SJCRH30 (cell line): ENCODE measurements around the gene CTPS2. TPM values are rescaled to one million over a fixed set of nuclear protein-coding genes. Genes with fewer than 3 reads are reported as not detected.
"Not testable (repeated sequence)": the region's sequence is repeated elsewhere in the genome, so short reads cannot be mapped to it uniquely, and the experiment has no call there.

ENCODE experiments used
- DNase-seq, 2 experiments: peaks; one replicate each; pipeline ENCODE4 v3.0.0-alpha.2; 2015 to 2020
- H3K27ac ChIP-seq: fragments of 250-450 bp; sonication (Bioruptor Pico); 2 replicates; pipeline ENCODE4 v1.5.1; 2020; ENCODE audit warnings: mild to moderate bottlenecking, moderate library complexity
- H3K27me3 ChIP-seq: fragments of 250-450 bp; sonication (Bioruptor Pico); 2 replicates; pipeline ENCODE4 v1.5.1; 2020; ENCODE audit warnings: mild to moderate bottlenecking, moderate library complexity
- H3K36me3 ChIP-seq: fragments of 250-450 bp; sonication (Bioruptor Pico); 2 replicates; pipeline ENCODE4 v1.5.1; 2020; ENCODE audit warnings: mild to moderate bottlenecking, moderate library complexity
- H3K4me1 ChIP-seq: fragments of 250-450 bp; sonication (Bioruptor Pico); 2 replicates; pipeline ENCODE4 v1.5.1; 2020; ENCODE audit warnings: mild to moderate bottlenecking, moderate library complexity
- H3K4me3 ChIP-seq: fragments of 250-450 bp; sonication (Bioruptor Pico); 2 replicates; pipeline ENCODE4 v1.5.1; 2020; ENCODE audit warnings: mild to moderate bottlenecking, moderate library complexity
- H3K9me3 ChIP-seq: fragments of 250-450 bp; sonication (Bioruptor Pico); replicated peaks from 2 replicates; pipeline ENCODE4 v1.5.1; 2020; ENCODE audit warnings: mild to moderate bottlenecking, moderate library complexity
- total RNA-seq: library from RNA; depleted of rRNA; stranded (reverse); fragments of >200 nt; shearing (Covaris generic); gene quantifications from 2 replicates; pipeline ENCODE4 v1.2.3, GENCODE V29; 2014

Gene CTPS2
- total RNA-seq, 1 experiment from 2014 or later, result 41.3 TPM

DNA sequence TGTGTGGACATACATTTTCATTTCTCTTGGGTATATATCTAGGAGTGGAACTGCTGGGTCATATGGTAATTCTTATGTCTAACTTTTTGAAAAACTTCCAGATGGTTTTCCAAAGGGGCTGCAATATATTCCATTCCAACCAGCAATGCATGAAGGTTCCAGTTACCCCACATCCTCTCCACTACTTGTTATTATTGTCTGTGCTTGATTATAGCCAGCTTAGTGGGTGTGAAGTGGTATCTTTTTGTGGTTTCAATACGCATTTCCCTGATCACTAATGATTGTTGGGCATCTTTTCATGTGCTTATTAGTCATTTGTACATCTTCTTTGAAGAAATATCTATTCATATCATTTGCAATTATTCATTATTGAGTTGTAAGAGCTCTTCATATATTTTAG is 94.0 kb downstream of the CTPS2 start:
- Histone ChIP-seq H3K9me3 (no peaks in the 10 kb centered on the region), H3K36me3 (peaks cover 20% of the 10 kb centered on the region; the same call in 1 of the 2 replicates), H3K27me3 (no peaks in the 10 kb centered on the region), H3K4me1 (no peaks in the 10 kb centered on the region), H3K4me3 (no peak overlapping the region), H3K27ac (no peak overlapping the region)
- DNase-seq, result no peak

GRCh38 chrX:16617382-16617781 is 95.1 kb downstream of the CTPS2 start:
- Histone ChIP-seq H3K27me3 (no peaks in the 10 kb centered on the region), H3K4me3 (no peak overlapping the region), H3K36me3 (peaks cover 20% of the 10 kb centered on the region), H3K27ac (no peak overlapping the region), H3K9me3 (no peaks in the 10 kb centered on the region), H3K4me1 (no peaks in the 10 kb centered on the region)
- no peak for DNase-seq

DNA sequence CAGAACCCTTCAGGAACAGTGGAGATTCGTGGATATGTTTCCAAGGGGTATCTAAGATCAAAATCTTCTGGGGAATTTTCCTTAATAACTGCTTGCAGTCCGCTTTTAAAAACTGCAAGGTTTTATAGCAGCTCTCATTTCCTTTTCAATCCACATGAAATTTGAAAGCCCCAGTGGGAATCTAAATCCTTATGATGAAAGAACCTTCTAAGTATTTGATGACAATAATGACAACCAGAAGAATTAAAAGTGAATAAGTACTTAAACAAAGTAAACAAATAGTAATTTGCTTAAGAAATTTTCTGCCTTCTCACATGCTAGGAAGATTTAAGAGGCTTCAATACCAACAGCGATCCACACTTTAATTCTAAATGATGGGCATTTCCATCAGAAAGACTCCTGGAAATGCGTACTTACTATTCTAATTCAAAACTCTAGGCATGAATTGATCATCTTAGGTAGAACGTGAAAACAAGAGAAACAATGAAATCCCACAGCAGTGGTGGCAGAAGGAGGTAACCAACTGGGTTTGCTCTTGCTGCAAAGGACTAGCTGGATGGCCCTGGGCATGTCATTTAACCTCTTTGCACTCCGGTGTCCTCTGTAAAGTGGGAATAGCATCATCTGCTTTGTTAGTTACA is 100.1 kb downstream of the CTPS2 start:
- Histone ChIP-seq H3K4me1 (no peaks in the 10 kb centered on the region), H3K4me3 (no peak overlapping the region), H3K36me3 (peaks cover 14% of the 10 kb centered on the region), H3K9me3 (no peaks in the 10 kb centered on the region), H3K27me3 (no peaks in the 10 kb centered on the region), H3K27ac (no peak overlapping the region)
- no peak for DNase-seq

DNA sequence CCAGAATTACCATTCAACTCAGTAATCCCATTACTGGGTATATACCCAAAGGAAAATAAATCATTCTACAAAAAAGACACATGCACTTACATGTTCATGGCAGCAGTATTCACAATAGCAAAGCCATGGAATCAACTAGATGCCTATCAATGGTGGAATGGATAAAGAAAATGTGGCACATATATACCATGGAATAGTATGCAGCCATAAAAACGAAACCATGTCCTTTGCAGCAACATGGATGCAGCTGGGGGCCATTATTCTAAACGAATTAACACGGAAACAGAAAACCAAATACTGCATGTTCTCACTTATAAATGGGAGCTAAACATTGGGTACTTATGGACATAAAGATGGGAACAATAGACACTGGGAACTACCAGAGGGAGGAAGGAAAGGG is 101.8 kb downstream of the CTPS2 start:
- DNase-seq, H3K4me3 ChIP-seq, H3K9me3 ChIP-seq, H3K4me1 ChIP-seq, H3K27me3 ChIP-seq, H3K27ac ChIP-seq: not testable (repeated sequence)
- H3K36me3 ChIP-seq, result peaks cover 14% of the 10 kb centered on the region

- H3K27ac ChIP-seq, result no peak overlapping the region
- no peak for DNase-seq
Measured at GRCh38 chrX:16610121-16610621, 102.3 kb downstream of the CTPS2 start.

GRCh38 chrX:16606142-16606720 is 106.2 kb downstream of the CTPS2 start:
- Histone ChIP-seq H3K27ac (peak overlapping the region; percentile 68; the same call in 1 of the 2 replicates), H3K9me3 (no peaks in the 10 kb centered on the region; the same call in 1 of the 2 replicates), H3K36me3 (peaks cover 8% of the 10 kb centered on the region), H3K27me3 (no peaks in the 10 kb centered on the region), H3K4me1 (peaks cover 29% of the 10 kb centered on the region), H3K4me3 (no peak overlapping the region)
- no peak for DNase-seq

More at GRCh38 chrX:16610121-16610621, 102.3 kb downstream of the CTPS2 start:
- H3K27me3 ChIP-seq, result no peaks in the 10 kb centered on the region
- no peak overlapping the region for H3K4me3 ChIP-seq
- H3K9me3 ChIP-seq, result no peaks in the 10 kb centered on the region; the same call in 1 of the 2 replicates
- H3K4me1 ChIP-seq, result peaks cover 9% of the 10 kb centered on the region; the same call in 1 of the 2 replicates
- H3K36me3 ChIP-seq, result peaks cover 10% of the 10 kb centered on the region

GRCh38 chrX:16604337-16604736 is 108.1 kb downstream of the CTPS2 start:
- DNase-seq, result peak; percentile 16 to 19
- Histone ChIP-seq H3K4me1 (peaks cover 33% of the 10 kb centered on the region), H3K27me3 (no peaks in the 10 kb centered on the region), H3K4me3 (no peak overlapping the region), H3K9me3 (no peaks in the 10 kb centered on the region; the same call in 1 of the 2 replicates), H3K27ac (peak overlapping the region; percentile 68), H3K36me3 (peaks cover 5% of the 10 kb centered on the region)

DNA sequence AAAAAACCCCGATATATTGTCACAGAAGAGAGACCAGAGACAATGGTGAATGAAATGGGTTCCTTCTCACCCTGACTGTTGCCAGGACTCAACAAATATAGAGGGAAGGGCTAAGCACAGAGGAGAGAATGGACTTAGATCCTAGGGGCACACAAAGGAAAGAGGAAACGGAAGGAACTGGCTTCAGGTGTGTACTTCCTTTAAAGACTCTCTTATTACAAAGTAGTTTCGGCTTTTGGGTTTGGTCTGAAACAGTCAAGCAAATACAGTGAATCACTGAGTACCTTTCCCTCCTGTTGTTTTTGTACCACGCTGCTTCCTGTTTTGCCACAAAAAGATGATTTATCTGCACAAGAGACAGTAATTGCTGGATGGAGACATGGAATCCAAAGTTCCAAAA is 108.6 kb downstream of the CTPS2 start:
- Histone ChIP-seq H3K4me3 (no peak overlapping the region), H3K27me3 (no peaks in the 10 kb centered on the region), H3K27ac (peak overlapping the region; percentile 68), H3K9me3 (no peaks in the 10 kb centered on the region; the same call in 1 of the 2 replicates), H3K4me1 (peaks cover 33% of the 10 kb centered on the region), H3K36me3 (peaks cover 5% of the 10 kb centered on the region; the same call in 1 of the 2 replicates)
- DNase-seq, result no peak

- H3K4me1 ChIP-seq, result peaks cover 33% of the 10 kb centered on the region
- not testable (repeated sequence) for DNase-seq, H3K4me3 ChIP-seq, H3K36me3 ChIP-seq, H3K9me3 ChIP-seq, H3K27me3 ChIP-seq, H3K27ac ChIP-seq
Measured at GRCh38 chrX:16603235-16603634, 109.2 kb downstream of the CTPS2 start.

DNA sequence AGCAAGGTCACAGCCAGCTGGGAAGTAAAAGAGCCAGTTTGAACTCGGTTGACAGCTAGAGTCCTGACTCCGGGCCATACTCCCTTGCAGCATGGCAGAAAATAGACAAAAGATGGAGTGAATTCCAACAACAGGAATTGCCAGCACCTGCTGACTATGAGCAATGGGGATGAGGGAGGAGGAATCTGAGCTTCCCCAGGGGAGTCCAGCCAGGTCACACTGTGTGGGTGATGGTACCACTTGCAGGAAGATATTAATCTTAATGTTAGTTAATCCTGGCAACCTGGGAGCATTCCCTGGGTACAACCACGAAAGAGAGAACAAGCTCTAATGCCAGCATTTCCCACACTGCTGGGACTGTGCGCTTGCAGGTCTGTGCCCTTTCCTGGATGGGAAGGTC is 110.6 kb downstream of the CTPS2 start:
- Histone ChIP-seq H3K4me3 (no peak overlapping the region), H3K27me3 (no peaks in the 10 kb centered on the region), H3K4me1 (peaks cover 33% of the 10 kb centered on the region), H3K9me3 (peaks cover 4% of the 10 kb centered on the region; the same call in 1 of the 2 replicates), H3K27ac (no peak overlapping the region), H3K36me3 (peaks cover 5% of the 10 kb centered on the region; the same call in 1 of the 2 replicates)
- DNase-seq, result peak; percentile 4 to 15

DNA sequence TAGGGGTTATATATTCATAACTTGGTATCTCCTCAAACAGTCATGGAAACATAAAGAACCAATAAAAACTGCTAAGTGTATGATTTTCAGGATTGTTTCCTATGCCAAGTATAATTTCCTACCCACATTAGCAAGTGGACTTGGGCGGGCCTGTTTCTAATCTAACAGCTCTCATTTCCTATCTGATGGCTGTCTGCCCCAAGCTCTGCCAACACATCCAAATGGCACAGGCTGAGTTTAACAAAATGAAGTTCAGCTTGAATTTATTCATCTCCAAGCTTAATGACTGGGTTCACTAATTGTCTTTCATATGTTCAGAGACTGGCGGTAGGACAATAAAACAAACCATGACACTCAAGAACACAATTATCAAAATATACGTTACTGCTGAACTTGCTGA is 118.0 kb downstream of the CTPS2 start:
- no peaks in the 10 kb centered on the region for H3K27me3 ChIP-seq
- no peak for DNase-seq
- H3K4me1 ChIP-seq, result no peaks in the 10 kb centered on the region
- 0 out of 2 replicates have a peak, but pooled peaks cover 4% of the 10 kb centered on the region for H3K9me3 ChIP-seq
- H3K4me3 ChIP-seq, result no peak overlapping the region
- no peak overlapping the region for H3K27ac ChIP-seq
- H3K36me3 ChIP-seq, result peaks cover 4% of the 10 kb centered on the region; the same call in 1 of the 2 replicates

DNA sequence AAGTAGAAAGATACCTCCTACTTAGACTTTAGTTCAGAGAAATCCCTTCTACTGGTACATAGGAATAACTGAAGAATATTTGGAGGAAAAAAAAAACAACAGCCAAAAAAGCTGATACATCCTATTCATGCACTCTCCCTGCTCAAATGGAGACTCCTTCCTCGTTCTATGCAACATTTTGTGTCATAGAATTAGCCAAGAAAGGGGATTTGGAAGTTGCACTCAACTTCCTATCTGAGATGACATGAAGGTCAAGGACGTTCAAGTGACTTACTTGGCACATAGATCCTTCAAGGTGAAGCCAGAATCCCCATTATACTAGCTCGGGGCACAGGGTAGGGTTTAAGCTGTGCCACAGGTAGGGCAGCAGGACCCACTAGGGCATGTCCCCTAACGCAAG is 118.7 kb downstream of the CTPS2 start:
- Histone ChIP-seq H3K27me3 (no peaks in the 10 kb centered on the region), H3K27ac (no peak overlapping the region), H3K9me3 (0 out of 2 replicates have a peak, but pooled peaks cover 4% of the 10 kb centered on the region), H3K36me3 (peaks cover 4% of the 10 kb centered on the region; the same call in 1 of the 2 replicates), H3K4me1 (no peaks in the 10 kb centered on the region), H3K4me3 (no peak overlapping the region)
- no peak for DNase-seq

DNA sequence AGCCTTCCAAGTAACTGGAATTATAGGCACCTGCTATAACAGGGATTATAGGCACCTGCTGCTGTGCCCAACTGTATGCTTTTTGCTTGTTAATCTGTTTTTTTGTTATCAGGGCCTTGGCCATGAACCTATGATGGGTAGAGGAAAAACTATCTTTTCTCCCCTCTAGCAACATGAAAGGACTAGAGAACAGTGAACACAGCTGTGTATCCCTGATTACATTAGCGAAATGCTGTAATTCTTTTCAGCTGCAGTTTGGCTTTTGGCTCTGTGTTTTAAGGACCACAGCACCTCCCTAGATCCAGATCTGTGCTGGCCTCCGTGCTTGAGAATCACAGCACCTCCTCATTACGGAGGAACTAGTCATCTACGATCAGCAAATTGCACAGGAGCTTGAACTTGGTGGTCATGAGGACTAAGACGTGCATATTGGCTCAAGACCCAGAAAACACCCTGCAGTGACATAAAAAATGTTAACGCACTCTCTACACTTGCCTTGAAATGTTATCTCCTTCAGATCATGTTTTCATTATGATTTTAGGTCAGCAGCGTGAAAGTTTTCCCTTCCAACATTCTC is 120.2 kb downstream of the CTPS2 start:
- Histone ChIP-seq H3K4me1 (no peaks in the 10 kb centered on the region), H3K4me3 (no peak overlapping the region), H3K27ac (no peak overlapping the region), H3K9me3 (0 out of 2 replicates have a peak, but pooled peaks cover 3% of the 10 kb centered on the region), H3K27me3 (no peaks in the 10 kb centered on the region), H3K36me3 (peaks cover 2% of the 10 kb centered on the region; the same call in 1 of the 2 replicates)
- no peak for DNase-seq

GRCh38 chrX:16589826-16590225 is 122.6 kb downstream of the CTPS2 start:
- no peaks in the 10 kb centered on the region for H3K27me3 ChIP-seq
- H3K36me3 ChIP-seq, result no peaks in the 10 kb centered on the region; the same call in 1 of the 2 replicates
- no peak overlapping the region for H3K4me3 ChIP-seq
- H3K9me3 ChIP-seq, result no peaks in the 10 kb centered on the region
- H3K4me1 ChIP-seq, result no peaks in the 10 kb centered on the region
- no peak for DNase-seq
- no peak overlapping the region for H3K27ac ChIP-seq

- H3K9me3 ChIP-seq, result no peaks in the 10 kb centered on the region
- DNase-seq, result no peak
- H3K27me3 ChIP-seq, result no peaks in the 10 kb centered on the region
- no peaks in the 10 kb centered on the region for H3K4me1 ChIP-seq
- H3K36me3 ChIP-seq, result no peaks in the 10 kb centered on the region; the same call in 1 of the 2 replicates
- no peak overlapping the region for H3K27ac ChIP-seq
- no peak overlapping the region for H3K4me3 ChIP-seq
Measured at GRCh38 chrX:16589211-16589610, 123.3 kb downstream of the CTPS2 start.
